Memory B cell (primary cell): ENCODE results near the gene NFAM1.

Experiments
- ATAC-seq: fragments of 150-1000 bp; cut with Tn5 transposase; 2 replicates; pipeline ENCODE4 v1.10.0; 2021; ENCODE audit warnings: low read depth, mild to moderate bottlenecking, moderate library complexity
- DNase-seq, 2 donors: peaks; one replicate each; pipeline ENCODE4 v3.0.0; 2022; ENCODE audit warnings: low spot score in 2 of 2
- H3K27ac Mint-ChIP-seq: one replicate; pipeline ENCODE4 v1.8.0; 2022; ENCODE audit warnings: mild to moderate bottlenecking, moderate library complexity, mixed read lengths
- H3K27me3 Mint-ChIP-seq: one replicate; pipeline ENCODE4 v1.8.0; 2022; ENCODE audit warnings: mixed read lengths
- H3K36me3 Mint-ChIP-seq: one replicate; pipeline ENCODE4 v1.8.0; 2022; ENCODE audit warnings: mild to moderate bottlenecking, mixed read lengths
- H3K4me1 Mint-ChIP-seq: one replicate; pipeline ENCODE4 v1.8.0; 2022; ENCODE audit warnings: mixed read lengths
- H3K4me3 Mint-ChIP-seq: one replicate; pipeline ENCODE4 v1.8.0; 2022; ENCODE audit warnings: mild to moderate bottlenecking, moderate library complexity, mixed read lengths
- H3K9me3 Mint-ChIP-seq: one replicate; pipeline ENCODE4 v1.8.0; 2022; ENCODE audit warnings: mixed read lengths

The NFAM1 gene

GRCh38 chr22:42450862-42451261, 18.7 kb upstream of the NFAM1 start:
- H3K27ac Mint-ChIP-seq: no peak overlapping the region
- ATAC-seq (no peak), DNase-seq (no peak)
- no peaks in the 10 kb centered on the region for H3K36me3 Mint-ChIP-seq
- H3K4me1 Mint-ChIP-seq: no peaks in the 10 kb centered on the region
- H3K9me3 Mint-ChIP-seq: no peaks in the 10 kb centered on the region
- H3K27me3 Mint-ChIP-seq: peaks cover 8% of the 10 kb centered on the region
- H3K4me3 Mint-ChIP-seq: no peak overlapping the region

GRCh38 chr22:42446151-42446550, 13.9 kb upstream of the NFAM1 start:
- no peaks in the 10 kb centered on the region for H3K36me3 Mint-ChIP-seq
- no peak overlapping the region for H3K27ac Mint-ChIP-seq
- H3K4me1 Mint-ChIP-seq: peaks cover 13% of the 10 kb centered on the region
- peaks cover 8% of the 10 kb centered on the region for H3K27me3 Mint-ChIP-seq
- no peak overlapping the region for H3K4me3 Mint-ChIP-seq
- ATAC-seq (no peak), DNase-seq (no peak)
- H3K9me3 Mint-ChIP-seq: no peaks in the 10 kb centered on the region

GRCh38 chr22:42444077-42444904, 12.1 kb upstream of the NFAM1 start:
- Mint-ChIP-seq H3K27me3 (peaks cover 8% of the 10 kb centered on the region), H3K4me1 (peaks cover 18% of the 10 kb centered on the region), H3K27ac (no peak overlapping the region), H3K9me3 (no peaks in the 10 kb centered on the region), H3K4me3 (peak overlapping the region; percentile 71), H3K36me3 (no peaks in the 10 kb centered on the region)
- DNase-seq (peak; percentile 58 to 74), ATAC-seq (peak; percentile 78)

- Mint-ChIP-seq H3K27me3 (peaks cover 8% of the 10 kb centered on the region), H3K4me1 (peaks cover 18% of the 10 kb centered on the region), H3K9me3 (no peaks in the 10 kb centered on the region), H3K27ac (no peak overlapping the region), H3K4me3 (no peak overlapping the region), H3K36me3 (no peaks in the 10 kb centered on the region)
- no peak for DNase-seq
- peak; percentile 11 for ATAC-seq
Observed at GRCh38 chr22:42443240-42444076, 11.3 kb upstream of the NFAM1 start.

- H3K27me3 Mint-ChIP-seq: peaks cover 9% of the 10 kb centered on the region
- no peak for ATAC-seq
- no peaks in the 10 kb centered on the region for H3K36me3 Mint-ChIP-seq
- H3K4me3 Mint-ChIP-seq: no peak overlapping the region
- H3K27ac Mint-ChIP-seq: no peak overlapping the region
- H3K9me3 Mint-ChIP-seq: no peaks in the 10 kb centered on the region
- peaks cover 24% of the 10 kb centered on the region for H3K4me1 Mint-ChIP-seq
- DNase-seq: no peak
Observed at GRCh38 chr22:42442748-42443147, 10.5 kb upstream of the NFAM1 start.

GRCh38 chr22:42440728-42441127, 8.5 kb upstream of the NFAM1 start:
- Mint-ChIP-seq H3K27ac (no peak overlapping the region), H3K27me3 (peaks cover 9% of the 10 kb centered on the region), H3K36me3 (no peaks in the 10 kb centered on the region), H3K4me1 (peaks cover 28% of the 10 kb centered on the region), H3K4me3 (no peak overlapping the region), H3K9me3 (no peaks in the 10 kb centered on the region)
- ATAC-seq (no peak), DNase-seq (no peak)

GRCh38 chr22:42439821-42440674, 7.8 kb upstream of the NFAM1 start:
- no peak for DNase-seq
- peaks cover 7% of the 10 kb centered on the region for H3K27me3 Mint-ChIP-seq
- peaks cover 27% of the 10 kb centered on the region for H3K4me1 Mint-ChIP-seq
- no peak overlapping the region for H3K27ac Mint-ChIP-seq
- ATAC-seq: no peak
- H3K36me3 Mint-ChIP-seq: no peaks in the 10 kb centered on the region
- no peak overlapping the region for H3K4me3 Mint-ChIP-seq
- no peaks in the 10 kb centered on the region for H3K9me3 Mint-ChIP-seq

- DNase-seq (no peak), ATAC-seq (no peak)
- H3K27me3 Mint-ChIP-seq: peaks cover 9% of the 10 kb centered on the region
- H3K9me3 Mint-ChIP-seq: no peaks in the 10 kb centered on the region
- H3K4me1 Mint-ChIP-seq: peaks cover 20% of the 10 kb centered on the region
- no peaks in the 10 kb centered on the region for H3K36me3 Mint-ChIP-seq
- no peak overlapping the region for H3K27ac Mint-ChIP-seq
- no peak overlapping the region for H3K4me3 Mint-ChIP-seq
Observed at GRCh38 chr22:42439021-42439567, 6.9 kb upstream of the NFAM1 start.

- peaks cover 15% of the 10 kb centered on the region for H3K4me1 Mint-ChIP-seq
- ATAC-seq: no peak
- no peaks in the 10 kb centered on the region for H3K9me3 Mint-ChIP-seq
- peak overlapping the region; percentile 81 for H3K4me3 Mint-ChIP-seq
- peaks cover 12% of the 10 kb centered on the region for H3K27me3 Mint-ChIP-seq
- H3K36me3 Mint-ChIP-seq: no peaks in the 10 kb centered on the region
- DNase-seq: no peak
- no peak overlapping the region for H3K27ac Mint-ChIP-seq
Observed at GRCh38 chr22:42438293-42438650, 6.1 kb upstream of the NFAM1 start.

- Mint-ChIP-seq H3K27me3 (peaks cover 16% of the 10 kb centered on the region), H3K4me1 (peaks cover 15% of the 10 kb centered on the region), H3K9me3 (no peaks in the 10 kb centered on the region), H3K36me3 (no peaks in the 10 kb centered on the region), H3K27ac (peak overlapping the region; percentile 28), H3K4me3 (peak overlapping the region; percentile 81)
- DNase-seq (peak; percentile 89 to 94), ATAC-seq (peak; percentile 80)
Observed at GRCh38 chr22:42437488-42438292, 5.5 kb upstream of the NFAM1 start.

GRCh38 chr22:42436404-42436803, 4.2 kb upstream of the NFAM1 start:
- Mint-ChIP-seq H3K27ac (no peak overlapping the region), H3K36me3 (no peaks in the 10 kb centered on the region), H3K27me3 (peaks cover 18% of the 10 kb centered on the region), H3K9me3 (no peaks in the 10 kb centered on the region), H3K4me3 (no peak overlapping the region), H3K4me1 (peaks cover 18% of the 10 kb centered on the region)
- ATAC-seq (no peak), DNase-seq (no peak)

GRCh38 chr22:42434748-42435425, 2.7 kb upstream of the NFAM1 start:
- no peak overlapping the region for H3K27ac Mint-ChIP-seq
- peaks cover 20% of the 10 kb centered on the region for H3K27me3 Mint-ChIP-seq
- H3K4me3 Mint-ChIP-seq: no peak overlapping the region
- no peak for DNase-seq
- H3K36me3 Mint-ChIP-seq: no peaks in the 10 kb centered on the region
- ATAC-seq: no peak
- H3K4me1 Mint-ChIP-seq: peaks cover 16% of the 10 kb centered on the region
- no peaks in the 10 kb centered on the region for H3K9me3 Mint-ChIP-seq
